ENCODE results near the gene PPP1R1A.
A peak's percentile ranks its signal among the peaks of the same experiment; 100 is the strongest.

Gene PPP1R1A

DNA sequence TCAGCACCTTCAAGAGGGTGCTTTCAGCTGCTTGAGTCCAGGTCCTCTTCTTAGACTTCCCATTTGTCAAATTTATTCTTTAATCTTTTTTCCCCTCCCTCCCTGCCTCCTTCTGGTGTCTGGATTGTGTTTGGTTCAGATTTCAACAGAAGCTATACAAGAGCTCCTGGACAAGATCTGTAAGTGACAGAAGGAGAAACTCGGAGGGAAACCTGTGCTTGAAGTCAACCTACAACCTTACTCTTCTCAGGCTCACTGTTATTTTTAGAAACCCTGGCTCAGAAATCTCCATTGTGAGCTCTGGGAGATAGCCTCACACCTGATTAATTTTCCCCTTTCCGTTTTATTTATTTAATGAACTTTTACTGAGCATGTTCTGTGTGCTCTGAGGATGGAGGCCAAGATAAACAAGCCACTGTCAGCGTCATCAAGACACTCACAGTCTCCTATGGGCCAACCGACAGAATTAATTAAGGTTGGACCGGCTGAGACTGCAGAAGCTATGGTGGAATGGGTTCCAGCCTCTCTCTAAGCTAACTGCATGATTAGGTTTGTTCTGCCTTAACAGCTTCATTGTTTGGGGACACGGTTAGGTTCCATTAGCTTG lies 25.6 kb downstream of the PPP1R1A start:
- H3K27ac ChIP-seq (ENCODE audit: low read length) = no peak overlapping the region
- H3K4me1 ChIP-seq (ENCODE audit: control insufficient read depth, insufficient read depth, low read length) = peaks cover 7% of the 10 kb centered on the region
- WGBS (ENCODE audit: insufficient coverage, insufficient read length) = no CpG with 5 or more reads among the region's 6 CpGs
- peaks cover 29% of the 10 kb centered on the region; the same call in 1 of the 2 replicates for H3K27me3 ChIP-seq (ENCODE audit: control insufficient read depth, insufficient read depth, low read length)
- H3K36me3 ChIP-seq (ENCODE audit: control insufficient read depth, insufficient read depth, low read length) = no peaks in the 10 kb centered on the region
- DNase-seq (ENCODE audit: low read depth, low spot score) = no peak
- H3K9me3 ChIP-seq (ENCODE audit: control insufficient read depth, insufficient read depth, low read length) = no peaks in the 10 kb centered on the region
- H3K4me3 ChIP-seq (ENCODE audit: low read length) = no peak overlapping the region

DNA sequence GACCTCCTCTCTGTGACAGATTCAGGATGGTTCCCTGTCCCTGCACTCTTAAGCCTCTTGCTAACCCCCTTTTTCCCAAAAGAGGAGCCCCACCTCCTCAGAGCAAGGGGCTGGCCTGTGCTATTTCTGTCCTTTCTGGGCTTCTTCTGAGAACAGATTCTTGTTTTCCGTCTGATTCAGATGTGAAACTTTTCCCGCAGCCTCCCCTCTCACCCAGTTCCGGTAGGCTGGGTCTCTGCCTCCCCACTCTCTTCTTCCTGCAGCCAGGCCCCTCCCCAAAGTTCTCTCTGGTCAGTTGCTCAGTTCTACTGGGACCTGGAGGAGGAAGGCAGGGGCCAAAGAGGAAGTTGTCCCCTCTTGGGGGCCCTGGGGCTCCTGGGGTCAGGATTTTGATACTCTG lies 27.3 kb downstream of the PPP1R1A start:
- no CpG with 5 or more reads among the region's 3 CpGs for WGBS (ENCODE audit: insufficient coverage, insufficient read length)

DNA sequence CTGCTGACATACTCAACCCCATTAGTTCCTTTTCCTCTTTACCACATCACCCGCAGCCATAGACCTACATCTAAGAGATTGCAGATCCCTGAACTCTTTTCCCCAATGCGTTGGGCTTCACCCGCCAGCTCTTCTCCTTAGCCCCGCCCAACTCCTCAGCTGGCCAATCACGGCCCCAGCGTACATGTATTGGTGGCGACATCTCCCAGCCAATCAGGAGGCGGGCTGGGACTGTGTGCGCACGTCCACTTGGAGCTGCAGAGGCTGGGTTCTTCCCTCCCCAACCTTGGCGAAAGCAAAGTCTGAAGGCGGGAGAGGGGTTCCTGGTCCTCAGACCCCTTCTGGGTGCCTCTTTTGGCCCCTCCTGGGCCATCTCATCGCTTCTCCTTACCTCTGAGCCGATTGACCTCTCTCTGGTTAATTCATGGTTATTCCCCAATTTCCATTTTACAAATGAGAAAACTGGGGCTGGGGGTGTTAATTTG lies 28.0 kb downstream of the PPP1R1A start:
- WGBS (ENCODE audit: insufficient coverage, insufficient read length) = no CpG with 5 or more reads among the region's 14 CpGs
- peaks cover 41% of the 10 kb centered on the region; the same call in 1 of the 2 replicates for H3K27me3 ChIP-seq (ENCODE audit: control insufficient read depth, insufficient read depth, low read length)
- no peaks in the 10 kb centered on the region for H3K9me3 ChIP-seq (ENCODE audit: control insufficient read depth, insufficient read depth, low read length)
- no peak overlapping the region for H3K4me3 ChIP-seq (ENCODE audit: low read length)
- no peaks in the 10 kb centered on the region for H3K36me3 ChIP-seq (ENCODE audit: control insufficient read depth, insufficient read depth, low read length)
- no peaks in the 10 kb centered on the region for H3K4me1 ChIP-seq (ENCODE audit: control insufficient read depth, insufficient read depth, low read length)
- no peak overlapping the region for H3K27ac ChIP-seq (ENCODE audit: low read length)
- DNase-seq (ENCODE audit: low read depth, low spot score) = peak; percentile 67

More for the DNA sequence above, 27.3 kb downstream of the PPP1R1A start:
- Histone ChIP-seq H3K27me3 (ENCODE audit: control insufficient read depth, insufficient read depth, low read length) (peaks cover 36% of the 10 kb centered on the region; the same call in 1 of the 2 replicates), H3K4me3 (ENCODE audit: low read length) (no peak overlapping the region), H3K27ac (ENCODE audit: low read length) (no peak overlapping the region), H3K9me3 (ENCODE audit: control insufficient read depth, insufficient read depth, low read length) (no peaks in the 10 kb centered on the region), H3K36me3 (ENCODE audit: control insufficient read depth, insufficient read depth, low read length) (no peaks in the 10 kb centered on the region), H3K4me1 (ENCODE audit: control insufficient read depth, insufficient read depth, low read length) (peaks cover 6% of the 10 kb centered on the region)
- DNase-seq (ENCODE audit: low read depth, low spot score) = no peak

DNA sequence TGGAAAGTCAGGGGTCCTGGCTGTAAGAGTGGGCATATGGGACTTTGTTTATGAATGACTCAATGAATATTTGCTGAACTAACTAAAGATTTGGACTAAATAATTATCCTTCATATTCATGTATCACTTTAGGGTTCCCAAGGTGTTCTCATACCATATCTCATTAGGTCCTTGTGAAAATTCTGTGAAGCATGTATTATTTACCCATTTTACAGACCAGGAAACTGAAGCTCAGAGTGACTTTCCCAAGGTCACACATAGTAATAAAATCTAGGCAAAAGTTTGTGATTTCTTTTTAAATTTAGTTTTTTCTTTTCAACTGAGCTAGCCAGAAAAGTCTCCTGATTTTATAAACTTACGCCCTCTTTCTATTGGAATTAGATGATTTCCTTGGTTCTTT lies 29.7 kb downstream of the PPP1R1A start:
- H3K27me3 ChIP-seq (ENCODE audit: control insufficient read depth, insufficient read depth, low read length) = peaks cover 43% of the 10 kb centered on the region; the same call in 1 of the 2 replicates
- no peak overlapping the region for H3K4me3 ChIP-seq (ENCODE audit: low read length)
- H3K4me1 ChIP-seq (ENCODE audit: control insufficient read depth, insufficient read depth, low read length) = no peaks in the 10 kb centered on the region
- H3K27ac ChIP-seq (ENCODE audit: low read length) = no peak overlapping the region
- no peaks in the 10 kb centered on the region for H3K36me3 ChIP-seq (ENCODE audit: control insufficient read depth, insufficient read depth, low read length)
- WGBS (ENCODE audit: insufficient coverage, insufficient read length) = no CpG with 5 or more reads among the region's 1 CpG
- DNase-seq (ENCODE audit: low read depth, low spot score) = no peak
- H3K9me3 ChIP-seq (ENCODE audit: control insufficient read depth, insufficient read depth, low read length) = no peaks in the 10 kb centered on the region

DNA sequence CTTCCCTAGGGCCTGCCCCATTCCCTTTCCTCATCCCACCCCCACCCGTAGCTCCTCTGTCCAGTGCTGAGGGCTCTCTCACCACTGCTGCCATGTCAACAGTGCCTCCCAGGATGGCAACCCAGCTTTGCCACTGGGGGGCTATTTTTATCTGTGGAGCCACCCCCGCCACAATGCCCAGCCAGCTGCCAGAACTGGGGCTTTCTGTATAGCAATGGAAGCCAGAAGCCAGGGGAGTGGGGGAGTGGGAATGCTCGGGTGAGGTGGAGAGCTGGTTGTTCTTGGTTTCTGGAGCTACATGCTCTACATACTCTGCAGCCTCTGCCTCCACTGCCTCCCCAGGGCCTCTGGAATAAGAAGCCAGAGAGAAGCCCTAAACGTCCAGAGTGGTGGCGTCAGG lies 30.1 kb downstream of the PPP1R1A start:
- Histone ChIP-seq H3K27ac (ENCODE audit: low read length) (no peak overlapping the region), H3K4me1 (ENCODE audit: control insufficient read depth, insufficient read depth, low read length) (no peaks in the 10 kb centered on the region), H3K4me3 (ENCODE audit: low read length) (no peak overlapping the region), H3K9me3 (ENCODE audit: control insufficient read depth, insufficient read depth, low read length) (no peaks in the 10 kb centered on the region), H3K36me3 (ENCODE audit: control insufficient read depth, insufficient read depth, low read length) (no peaks in the 10 kb centered on the region), H3K27me3 (ENCODE audit: control insufficient read depth, insufficient read depth, low read length) (peaks cover 40% of the 10 kb centered on the region; the same call in 1 of the 2 replicates)
- no CpG with 5 or more reads among the region's 5 CpGs for WGBS (ENCODE audit: insufficient coverage, insufficient read length)
- DNase-seq (ENCODE audit: low read depth, low spot score) = no peak

DNA sequence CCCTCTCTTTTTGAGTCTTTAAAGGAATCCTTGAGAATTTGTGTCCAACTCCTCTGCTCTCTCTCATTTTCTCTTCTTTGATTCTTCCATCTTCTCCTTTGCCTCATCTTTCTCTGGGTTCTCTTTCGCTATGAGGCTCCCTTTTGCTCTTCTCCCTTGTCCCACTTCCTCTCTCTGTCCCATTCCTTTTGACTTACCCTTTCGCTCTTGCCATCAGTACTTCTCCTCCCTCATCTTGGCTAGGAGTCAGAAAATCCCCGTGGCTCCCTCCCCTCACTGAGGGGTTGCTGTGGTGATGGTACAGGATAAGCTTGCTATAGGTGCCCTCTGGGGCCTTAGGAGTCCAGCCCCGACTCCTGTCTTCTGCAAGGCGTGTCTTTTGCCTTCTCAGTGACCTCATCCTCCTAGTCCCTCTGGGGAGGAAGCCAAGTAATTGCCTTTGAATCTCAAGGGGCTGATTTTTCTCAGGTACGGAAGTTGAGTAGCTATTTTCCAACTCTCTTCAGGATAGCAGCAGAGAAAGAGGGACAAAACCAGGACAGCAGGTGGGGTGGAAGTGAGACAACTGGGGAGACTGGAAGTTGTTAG lies 32.7 kb downstream of the PPP1R1A start:
- Histone ChIP-seq H3K36me3 (ENCODE audit: control insufficient read depth, insufficient read depth, low read length) (no peaks in the 10 kb centered on the region), H3K4me3 (ENCODE audit: low read length) (no peak overlapping the region), H3K9me3 (ENCODE audit: control insufficient read depth, insufficient read depth, low read length) (no peaks in the 10 kb centered on the region), H3K27me3 (ENCODE audit: control insufficient read depth, insufficient read depth, low read length) (peaks cover 29% of the 10 kb centered on the region), H3K4me1 (ENCODE audit: control insufficient read depth, insufficient read depth, low read length) (no peaks in the 10 kb centered on the region), H3K27ac (ENCODE audit: low read length) (no peak overlapping the region)
- no CpG with 5 or more reads among the region's 6 CpGs for WGBS (ENCODE audit: insufficient coverage, insufficient read length)
- no peak for DNase-seq (ENCODE audit: low read depth, low spot score)

DNA sequence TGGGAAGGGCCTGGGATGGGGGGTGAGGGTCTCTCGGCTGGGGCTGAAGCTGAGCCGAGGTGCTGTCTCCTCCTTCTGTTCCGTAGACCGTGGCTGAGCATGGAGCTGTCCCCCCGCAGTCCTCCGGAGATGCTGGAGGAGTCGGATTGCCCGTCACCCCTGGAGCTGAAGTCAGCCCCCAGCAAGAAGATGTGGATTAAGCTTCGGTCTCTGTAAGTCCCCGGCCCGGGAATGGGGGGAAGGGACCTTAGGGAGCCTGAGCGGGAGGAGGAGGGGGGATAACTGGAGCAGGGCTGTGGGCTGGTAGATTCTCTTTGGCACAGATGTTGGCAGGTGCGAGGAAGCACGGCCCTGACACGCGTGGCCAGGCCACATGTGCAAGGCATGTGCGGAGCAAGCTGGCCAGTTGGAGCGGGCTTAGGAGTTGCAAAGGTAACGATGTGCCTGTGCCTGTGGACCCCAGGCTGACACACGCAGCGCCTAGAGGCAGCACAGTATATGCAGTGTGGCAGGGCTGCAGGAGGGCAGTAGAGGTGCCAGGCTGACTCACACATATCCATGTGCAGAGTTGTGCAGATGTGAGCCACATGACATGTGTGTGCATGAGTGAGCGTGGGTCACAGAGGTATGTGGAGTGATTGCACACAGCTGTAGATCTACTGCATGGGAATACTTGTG lies 38.5 kb downstream of the PPP1R1A start:
- WGBS (ENCODE audit: insufficient coverage, insufficient read length) = no CpG with 5 or more reads among the region's 22 CpGs
- no peaks in the 10 kb centered on the region for H3K9me3 ChIP-seq (ENCODE audit: control insufficient read depth, insufficient read depth, low read length)
- H3K27me3 ChIP-seq (ENCODE audit: control insufficient read depth, insufficient read depth, low read length) = peaks cover 40% of the 10 kb centered on the region
- no peak for DNase-seq (ENCODE audit: low read depth, low spot score)
- H3K27ac ChIP-seq (ENCODE audit: low read length) = no peak overlapping the region
- H3K36me3 ChIP-seq (ENCODE audit: control insufficient read depth, insufficient read depth, low read length) = no peaks in the 10 kb centered on the region
- H3K4me1 ChIP-seq (ENCODE audit: control insufficient read depth, insufficient read depth, low read length) = peaks cover 6% of the 10 kb centered on the region
- peak overlapping the region; percentile 36 for H3K4me3 ChIP-seq (ENCODE audit: low read length)

DNA sequence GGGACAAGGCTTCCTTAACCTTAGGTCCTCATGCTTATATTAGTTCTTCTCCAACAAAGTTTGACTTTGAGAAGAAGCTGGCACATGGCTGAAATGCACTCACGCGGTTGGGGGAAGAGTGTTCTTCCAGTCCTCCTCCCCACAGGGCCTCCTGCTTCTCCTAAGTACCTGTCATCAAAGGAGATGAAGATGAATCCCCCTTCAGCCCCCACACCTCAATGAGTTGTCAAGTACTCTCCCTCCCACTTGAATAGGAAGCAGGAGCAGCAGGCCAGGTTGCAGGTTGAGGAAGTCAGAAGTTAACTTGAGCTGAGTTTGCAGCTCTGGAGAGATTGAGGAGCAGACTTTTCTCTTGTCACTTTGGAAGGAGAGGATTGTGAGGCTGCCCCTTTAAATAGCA lies 41.9 kb downstream of the PPP1R1A start:
- Histone ChIP-seq H3K4me1 (ENCODE audit: control insufficient read depth, insufficient read depth, low read length) (peaks cover 6% of the 10 kb centered on the region), H3K9me3 (ENCODE audit: control insufficient read depth, insufficient read depth, low read length) (no peaks in the 10 kb centered on the region), H3K36me3 (ENCODE audit: control insufficient read depth, insufficient read depth, low read length) (no peaks in the 10 kb centered on the region), H3K4me3 (ENCODE audit: low read length) (no peak overlapping the region), H3K27me3 (ENCODE audit: control insufficient read depth, insufficient read depth, low read length) (peaks cover 32% of the 10 kb centered on the region), H3K27ac (ENCODE audit: low read length) (no peak overlapping the region)
- no peak for DNase-seq (ENCODE audit: low read depth, low spot score)
- WGBS (ENCODE audit: insufficient coverage, insufficient read length) = no CpG with 5 or more reads among the region's 2 CpGs

DNA sequence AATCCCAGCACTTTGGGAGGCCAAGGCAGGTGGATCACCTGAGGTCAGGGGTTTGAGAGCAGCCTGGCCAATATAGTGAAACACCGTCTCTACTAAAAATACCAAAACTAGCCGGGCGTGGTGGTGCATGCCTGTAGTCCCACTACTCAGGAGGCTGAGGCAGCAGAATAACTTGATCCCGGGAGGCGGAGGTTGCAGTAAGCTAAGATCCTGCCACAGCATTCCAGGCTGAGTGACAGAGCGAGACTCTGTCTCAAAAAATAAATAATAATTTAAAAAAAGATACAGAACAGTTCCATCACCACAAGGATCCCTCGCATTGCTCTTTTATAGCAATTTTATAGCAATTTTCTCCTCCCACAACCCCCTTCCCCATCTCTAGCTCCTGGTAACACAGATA lies 43.7 kb downstream of the PPP1R1A start:
- H3K36me3 ChIP-seq (ENCODE audit: control insufficient read depth, insufficient read depth, low read length) = no peaks in the 10 kb centered on the region
- H3K9me3 ChIP-seq (ENCODE audit: control insufficient read depth, insufficient read depth, low read length) = no peaks in the 10 kb centered on the region
- peaks cover 14% of the 10 kb centered on the region; the same call in 1 of the 2 replicates for H3K27me3 ChIP-seq (ENCODE audit: control insufficient read depth, insufficient read depth, low read length)
- H3K4me3 ChIP-seq (ENCODE audit: low read length) = no peak overlapping the region
- H3K4me1 ChIP-seq (ENCODE audit: control insufficient read depth, insufficient read depth, low read length) = peaks cover 2% of the 10 kb centered on the region; the same call in 1 of the 2 replicates
- DNase-seq (ENCODE audit: low read depth, low spot score) = no peak
- WGBS (ENCODE audit: insufficient coverage, insufficient read length) = no CpG with 5 or more reads among the region's 7 CpGs
- no peak overlapping the region for H3K27ac ChIP-seq (ENCODE audit: low read length)

DNA sequence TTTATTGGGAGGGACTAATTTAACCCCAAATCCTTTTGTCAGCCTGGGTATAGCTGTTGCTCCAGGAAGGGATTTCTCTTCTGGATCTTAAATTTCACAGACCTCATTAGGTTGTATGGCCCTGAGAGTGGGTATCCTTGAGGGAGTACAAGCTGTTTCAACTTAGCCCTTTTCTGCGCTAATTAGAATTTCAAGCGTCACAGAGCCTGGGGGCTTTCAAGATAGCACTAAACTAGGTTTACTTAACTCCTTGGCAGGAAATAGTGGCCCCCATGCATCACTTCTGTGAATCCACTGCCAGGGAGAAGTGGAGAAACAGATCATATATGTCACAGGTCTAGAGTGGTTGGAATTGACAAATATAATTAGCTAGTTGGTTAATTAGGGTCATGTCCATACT lies 44.9 kb downstream of the PPP1R1A start:
- Histone ChIP-seq H3K27ac (ENCODE audit: low read length) (no peak overlapping the region), H3K27me3 (ENCODE audit: control insufficient read depth, insufficient read depth, low read length) (peaks cover 7% of the 10 kb centered on the region; the same call in 1 of the 2 replicates), H3K4me1 (ENCODE audit: control insufficient read depth, insufficient read depth, low read length) (no peaks in the 10 kb centered on the region), H3K36me3 (ENCODE audit: control insufficient read depth, insufficient read depth, low read length) (no peaks in the 10 kb centered on the region), H3K9me3 (ENCODE audit: control insufficient read depth, insufficient read depth, low read length) (no peaks in the 10 kb centered on the region), H3K4me3 (ENCODE audit: low read length) (no peak overlapping the region)
- no CpG with 5 or more reads among the region's 2 CpGs for WGBS (ENCODE audit: insufficient coverage, insufficient read length)
- DNase-seq (ENCODE audit: low read depth, low spot score) = no peak
